Measurements from ENCODE around the gene PCYT1A.

GRCh38 chr3:196232154-196232881 lies 55.2 kb downstream of the PCYT1A start:
- TF ChIP-seq REST (IDR thresholded peaks at IDR 0.05; ENCODE audit: insufficient read depth in 1 of 2, low read depth in 2 of 2, low read length in 2 of 2) (no peak), POLR2AphosphoS5 (IDR thresholded peaks at IDR 0.05; ENCODE audit: low read depth, low read length) (no peak), SIN3A (IDR thresholded peaks at IDR 0.05; ENCODE audit: borderline replicate concordance, insufficient read depth, low read length) (no peak), TAF1 (IDR thresholded peaks at IDR 0.05; ENCODE audit: borderline replicate concordance, insufficient read depth, low read length) (no peak)
